GM18951 (cell line): ENCODE data around the gene HEMK1.

Experiments
- POLR2A ChIP-seq: IDR thresholded peaks from 4 replicates; pipeline ENCODE4 v1.6.1; 2011; ENCODE audit warnings: mild to moderate bottlenecking; ENCODE audit not compliant: insufficient read length, insufficient read depth; ENCODE audit errors: extremely low read depth
- in situ Hi-C: fragments of 300-500 bp; cut with MboI; formaldehyde crosslinking; loops from one replicate; pipeline ENCODE4 v1.12.0; 2022; ENCODE audit warnings: low sequenced_read_pairs, mixed read lengths, inconsistent platforms; ENCODE audit not compliant: unreplicated experiment

The HEMK1 gene

DNA sequence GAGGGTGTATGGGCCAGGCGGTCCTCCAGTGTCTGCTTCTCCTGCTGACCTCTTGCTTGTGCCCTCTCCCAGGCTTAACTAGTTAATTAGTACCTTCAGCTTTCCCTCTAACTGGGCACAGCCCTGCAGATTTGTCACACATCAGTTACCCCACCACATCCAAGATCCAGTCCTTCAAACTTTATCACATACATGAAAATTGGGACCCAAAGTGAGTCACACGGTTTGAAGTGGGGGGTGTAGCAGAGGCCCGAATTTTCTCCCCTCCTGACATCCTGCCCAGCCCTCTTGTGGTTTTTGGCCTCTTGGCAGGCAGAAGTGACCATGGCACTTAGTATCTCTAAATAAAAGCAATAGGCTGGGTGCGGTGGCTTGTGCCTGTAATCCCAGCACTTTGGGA, 51.5 kb downstream of the HEMK1 start:
- in situ Hi-C loops: loop anchor here (25.0 kb wide), 1 partner anchor 766 kb away; the partner anchor contains the start of genes MANF and RBM15B
- no peak for TF ChIP-seq POLR2A

- no peak for TF ChIP-seq POLR2A
- in situ Hi-C loops: loop anchor here (25.0 kb wide), 1 partner anchor 764 kb away; the partner anchor contains the start of genes MANF and RBM15B
Measured at GRCh38 chr3:50622881-50623280, 53.6 kb downstream of the HEMK1 start.

GRCh38 chr3:50623840-50624474, 54.6 kb downstream of the HEMK1 start:
- in situ Hi-C loops: loop anchor here (25.0 kb wide), 1 partner anchor 763 kb away; the partner anchor contains the start of genes MANF and RBM15B
- no peak for TF ChIP-seq POLR2A

GRCh38 chr3:50624634-50625033, 55.3 kb downstream of the HEMK1 start:
- no peak for TF ChIP-seq POLR2A
- in situ Hi-C loops: loop anchor here (25.0 kb wide), 1 partner anchor 763 kb away; the partner anchor contains the start of genes MANF and RBM15B

GRCh38 chr3:50625231-50626182, 56.2 kb downstream of the HEMK1 start:
- in situ Hi-C loops: no loop called here
- TF ChIP-seq POLR2A: no peak

- in situ Hi-C loops: no loop called here
- TF ChIP-seq POLR2A: no peak
Measured at GRCh38 chr3:50626401-50626800, 57.1 kb downstream of the HEMK1 start.

DNA sequence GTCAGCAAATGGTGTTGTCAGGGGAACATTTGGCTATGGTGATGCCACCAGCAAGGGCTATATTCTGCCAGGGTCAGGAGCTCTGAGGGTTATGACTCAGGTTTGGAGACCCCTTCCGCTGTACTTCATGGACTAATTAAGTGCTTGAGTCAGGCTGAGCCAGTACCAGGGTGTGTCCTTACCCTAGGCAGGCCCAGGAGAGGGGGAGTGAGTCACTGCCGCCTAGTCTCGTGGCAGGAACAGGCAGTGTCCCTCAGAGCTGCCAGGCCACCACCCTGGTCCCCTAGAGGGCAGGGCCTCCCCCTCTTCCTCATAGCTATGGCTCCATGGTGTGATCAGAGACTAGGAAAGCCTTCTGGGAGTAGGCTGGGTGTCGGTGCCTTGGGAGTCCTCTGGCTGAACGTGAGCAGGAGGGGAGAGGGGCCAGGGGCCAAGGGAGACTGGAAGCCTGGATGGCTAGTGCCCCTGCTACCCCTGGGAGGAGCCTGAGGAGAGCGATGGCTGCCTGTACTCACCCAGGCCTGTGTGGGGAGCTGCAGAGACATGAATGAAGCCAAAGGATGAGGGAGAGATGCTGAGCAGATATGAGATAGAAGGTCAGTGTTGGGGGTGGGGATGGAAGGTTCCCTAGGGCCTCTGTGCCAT, 58.2 kb downstream of the HEMK1 start:
- TF ChIP-seq POLR2A: no peak
- in situ Hi-C loops: no loop called here

DNA sequence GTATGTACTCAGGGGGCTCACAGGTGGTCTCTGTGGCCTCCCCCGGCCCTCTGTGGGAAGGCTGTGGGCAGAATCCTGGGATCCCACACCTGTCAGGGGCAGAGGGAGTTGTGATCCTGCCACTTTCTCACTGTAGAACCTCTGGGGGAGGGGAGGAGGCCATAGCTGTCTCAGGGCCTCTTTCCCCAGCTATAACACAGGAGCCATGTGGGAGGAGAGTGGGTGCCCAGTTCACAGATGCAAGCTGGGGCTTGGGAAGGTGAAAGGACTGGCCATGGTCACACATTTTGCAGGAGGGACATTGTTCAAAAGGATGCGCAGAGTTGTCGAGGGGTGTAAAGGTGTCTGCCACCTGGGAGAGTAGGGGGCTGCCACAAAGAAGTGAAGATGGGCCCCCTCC, 59.3 kb downstream of the HEMK1 start:
- TF ChIP-seq POLR2A: no peak
- in situ Hi-C loops: no loop called here

- in situ Hi-C loops: no loop called here
Measured at GRCh38 chr3:50630394-50630793, 61.1 kb downstream of the HEMK1 start.

GRCh38 chr3:50630877-50631276, 61.6 kb downstream of the HEMK1 start:
- no peak for TF ChIP-seq POLR2A
- in situ Hi-C loops: no loop called here

More at GRCh38 chr3:50630394-50630793, 61.1 kb downstream of the HEMK1 start:
- no peak for TF ChIP-seq POLR2A

GRCh38 chr3:50632450-50632849, 63.1 kb downstream of the HEMK1 start:
- in situ Hi-C loops: no loop called here
- TF ChIP-seq POLR2A: no peak

GRCh38 chr3:50633230-50633790, 64.0 kb downstream of the HEMK1 start:
- TF ChIP-seq POLR2A: no peak
- in situ Hi-C loops: no loop called here

- TF ChIP-seq POLR2A: no peak
- in situ Hi-C loops: no loop called here
Measured at GRCh38 chr3:50635066-50635465, 65.7 kb downstream of the HEMK1 start.

DNA sequence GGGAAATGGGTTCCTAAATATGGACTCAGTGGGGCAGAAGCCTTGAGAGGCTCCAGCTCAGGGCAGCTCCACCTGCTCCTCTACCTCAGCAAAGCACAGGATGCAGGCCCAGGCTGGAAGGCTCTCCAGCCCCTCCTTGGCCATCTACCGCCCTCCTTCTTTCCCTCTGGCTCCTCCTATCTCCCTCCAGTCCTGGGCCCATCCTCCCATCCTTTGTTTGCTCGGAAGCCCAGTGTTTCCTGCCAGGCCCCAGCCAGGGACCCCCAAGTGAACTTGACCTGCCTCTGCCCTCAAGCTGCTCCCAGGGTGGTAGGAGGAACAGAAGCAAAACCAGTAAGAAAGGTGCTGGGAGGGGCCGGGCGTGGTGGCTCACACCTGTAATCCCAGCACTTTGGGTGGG, 67.7 kb downstream of the HEMK1 start:
- in situ Hi-C loops: no loop called here
- TF ChIP-seq POLR2A: no peak
